H9 (cell line): ENCODE measurements around the gene TYRP1. TPM values are rescaled to one million over a fixed set of nuclear protein-coding genes. Genes with fewer than 3 reads are reported as not detected.

Experiments used
- DNase-seq: peaks from one replicate; pipeline ENCODE4 v3.0.0-alpha.2; 2017
- H2AFZ ChIP-seq: one replicate; pipeline ENCODE4 v1.6.1; 2013; ENCODE audit warnings: mild to moderate bottlenecking, low read length, control low read depth, moderate library complexity
- H2AK5ac ChIP-seq: 2 replicates; pipeline ENCODE4 v1.6.1; 2013; ENCODE audit warnings: low read length, control low read depth, mixed read lengths; ENCODE audit not compliant: insufficient read length
- H2BK120ac ChIP-seq: one replicate; pipeline ENCODE4 v1.6.1; 2013; ENCODE audit warnings: low read depth, mild to moderate bottlenecking, low read length, control low read depth, inconsistent platforms; ENCODE audit not compliant: poor library complexity, severe bottlenecking
- H2BK12ac ChIP-seq: 2 replicates; pipeline ENCODE4 v1.6.1; 2013; ENCODE audit warnings: low read length, control low read depth, mixed read lengths, low read depth; ENCODE audit not compliant: insufficient read length
- H2BK15ac ChIP-seq: 2 replicates; pipeline ENCODE4 v1.6.1; 2013; ENCODE audit warnings: low read depth, low read length, control low read depth
- H2BK20ac ChIP-seq: one replicate; pipeline ENCODE4 v1.6.1; 2013; ENCODE audit warnings: low read depth, mild to moderate bottlenecking, low read length, control low read depth, inconsistent platforms; ENCODE audit not compliant: poor library complexity, severe bottlenecking
- H2BK5ac ChIP-seq: 2 replicates; pipeline ENCODE4 v1.6.1; 2013; ENCODE audit warnings: low read length, control low read depth, mixed read lengths; ENCODE audit not compliant: insufficient read length
- H3K14ac ChIP-seq: 2 replicates; pipeline ENCODE4 v1.6.1; 2013; ENCODE audit warnings: low read length, control low read depth; ENCODE audit not compliant: insufficient read depth
- H3K18ac ChIP-seq: 2 replicates; pipeline ENCODE4 v1.6.1; 2013; ENCODE audit warnings: low read depth, mild to moderate bottlenecking, mixed read lengths, low read length, control low read depth; ENCODE audit not compliant: insufficient read length
- H3K23ac ChIP-seq: 2 replicates; pipeline ENCODE4 v1.6.1; 2013; ENCODE audit warnings: low read length, control low read depth, mixed read lengths, low read depth; ENCODE audit not compliant: insufficient read length
- H3K23me2 ChIP-seq: 2 replicates; pipeline ENCODE4 v1.6.1; 2013; ENCODE audit warnings: low read depth, mild to moderate bottlenecking, mixed read lengths, low read length, control low read depth; ENCODE audit not compliant: insufficient read length, poor library complexity, severe bottlenecking
- H3K27ac ChIP-seq: 2 replicates; pipeline ENCODE4 v1.5.1; 2013; ENCODE audit warnings: low read length, control low read depth, mixed read lengths, low read depth; ENCODE audit not compliant: insufficient read length
- H3K27me3 ChIP-seq: 2 replicates; pipeline ENCODE4 v1.6.1; 2013; ENCODE audit warnings: low read length, control low read depth, inconsistent platforms; ENCODE audit not compliant: insufficient read depth
- H3K4ac ChIP-seq: 2 replicates; pipeline ENCODE4 v1.6.1; 2013; ENCODE audit warnings: low read depth, mild to moderate bottlenecking, control low read depth, inconsistent platforms, low read length, moderate library complexity
- H3K4me1 ChIP-seq: 2 replicates; pipeline ENCODE4 v1.6.1; 2013; ENCODE audit warnings: low read length, control low read depth, inconsistent platforms; ENCODE audit not compliant: insufficient read depth
- H3K4me2 ChIP-seq: 2 replicates; pipeline ENCODE4 v1.6.1; 2013; ENCODE audit warnings: low read length, control low read depth, mixed read lengths; ENCODE audit not compliant: insufficient read length, insufficient read depth
- H3K56ac ChIP-seq: 2 replicates; pipeline ENCODE4 v1.6.1; 2013; ENCODE audit warnings: low read depth, mild to moderate bottlenecking, mixed read lengths, low read length, control low read depth; ENCODE audit not compliant: insufficient read length
- H3K79me1 ChIP-seq: 2 replicates; pipeline ENCODE4 v1.6.1; 2013; ENCODE audit warnings: low read depth, mild to moderate bottlenecking, moderate library complexity, low read length, control low read depth, inconsistent platforms; ENCODE audit not compliant: insufficient read depth, poor library complexity, severe bottlenecking
- H3K79me2 ChIP-seq: 2 replicates; pipeline ENCODE4 v1.6.1; 2013; ENCODE audit warnings: low read length, control low read depth, inconsistent platforms; ENCODE audit not compliant: insufficient read depth
- H3K9ac ChIP-seq: 2 replicates; pipeline ENCODE4 v1.6.1; 2013; ENCODE audit warnings: low read length, control low read depth, mixed read lengths; ENCODE audit not compliant: insufficient read length; ENCODE audit errors: extremely low read depth
- H3K9me3 ChIP-seq: one replicate; pipeline ENCODE4 v1.6.1; 2013; ENCODE audit warnings: low read depth, low read length, inconsistent platforms; ENCODE audit not compliant: control insufficient read depth
- H3T11ph ChIP-seq: one replicate; pipeline ENCODE4 v1.6.1; 2013; ENCODE audit warnings: mild to moderate bottlenecking, low read length, control low read depth, inconsistent platforms
- H4K20me1 ChIP-seq: one replicate; pipeline ENCODE4 v1.6.1; 2013; ENCODE audit not compliant: control insufficient read depth, insufficient read length, insufficient read depth
- H4K5ac ChIP-seq: 2 replicates; pipeline ENCODE4 v1.6.1; 2013; ENCODE audit warnings: low read depth, mild to moderate bottlenecking, mixed read lengths, low read length, control low read depth; ENCODE audit not compliant: insufficient read length
- H4K8ac ChIP-seq: replicated peaks from 2 replicates; pipeline ENCODE4 v1.6.1; 2013; ENCODE audit warnings: low read length, control low read depth, mixed read lengths, low read depth; ENCODE audit not compliant: insufficient read length
- H4K91ac ChIP-seq: 2 replicates; pipeline ENCODE4 v1.6.1; 2013; ENCODE audit warnings: low read depth, mild to moderate bottlenecking, moderate library complexity, mixed read lengths, low read length, control low read depth; ENCODE audit not compliant: insufficient read length
- H3K27ac Mint-ChIP-seq, 3 experiments: 2 replicates in 2 of 3; 3 replicates in 1 of 3; pipeline ENCODE4 v1.8.0; 2020 to 2021; ENCODE audit warnings: mixed read lengths in 3 of 3, mild to moderate bottlenecking in 1 of 3, moderate library complexity in 1 of 3
- H3K27me3 Mint-ChIP-seq: 2 replicates; pipeline ENCODE4 v1.8.0; 2021; ENCODE audit warnings: low read depth, mild to moderate bottlenecking, moderate library complexity, mixed read lengths
- H3K36me3 Mint-ChIP-seq, 3 experiments: 2 replicates in 2 of 3; 3 replicates in 1 of 3; pipeline ENCODE4 v1.8.0; 2020 to 2021; ENCODE audit warnings: low read depth in 3 of 3, mixed read lengths in 3 of 3; ENCODE audit not compliant: insufficient read depth in 1 of 3
- H3K4me1 Mint-ChIP-seq, 2 experiments: 2 replicates each; pipeline ENCODE4 v1.8.0; 2020; ENCODE audit warnings: mixed read lengths in 2 of 2
- H3K4me3 Mint-ChIP-seq, 2 experiments: 2 replicates in 1 of 2; 3 replicates in 1 of 2; pipeline ENCODE4 v1.8.0; 2020 to 2021; ENCODE audit warnings: mild to moderate bottlenecking in 2 of 2, mixed read lengths in 2 of 2, moderate library complexity in 1 of 2
- H3K9me3 Mint-ChIP-seq, 2 experiments: 2 replicates in 1 of 2; 3 replicates in 1 of 2; pipeline ENCODE4 v1.8.0; 2020; ENCODE audit warnings: mild to moderate bottlenecking in 2 of 2, mixed read lengths in 2 of 2, moderate library complexity in 1 of 2
- CTCF ChIP-seq: fragments of 200-600 bp; sonication (generic); conservative IDR thresholded peaks from 3 replicates; pipeline ENCODE4 v1.8.0; 2021; ENCODE audit warnings: antibody characterized with exemption, mild to moderate bottlenecking
- WGBS: extraction: QIAGEN DNeasy Blood & Tissue Kit; methylation state at CpG from one replicate; pipeline ENCODE4 v1.1.7; 2013; ENCODE audit warnings: missing lambda C conversion rate, low lambda C conversion rate, mixed read lengths; ENCODE audit not compliant: insufficient read length; ENCODE audit errors: extremely low coverage; 5-methylcytosine and 5-hydroxymethylcytosine counted together
- total RNA-seq: library from RNA; stranded (reverse); gene quantifications from 2 replicates; pipeline ENCODE4 v1.2.1, GENCODE V29; 2021

Gene TYRP1
- total RNA-seq, 1 experiment from 2014 or later = not detected

GRCh38 chr9:12698266-12698665 lies 5.1 kb downstream of the TYRP1 start:
- no peak for TF ChIP-seq CTCF
- H3K36me3 Mint-ChIP-seq = no peaks in the 10 kb centered on the region

More at GRCh38 chr9:12698266-12698665, 5.1 kb downstream of the TYRP1 start:
- Histone ChIP-seq H2BK120ac (no peak overlapping the region), H3K23me2 (no peaks in the 10 kb centered on the region), H2AFZ (no peak overlapping the region), H3K56ac (no peak overlapping the region), H3K9me3 (no peaks in the 10 kb centered on the region), H3K79me2 (no peaks in the 10 kb centered on the region), H2BK5ac (no peak overlapping the region), H3T11ph (no peak overlapping the region), H3K79me1 (no peaks in the 10 kb centered on the region), H4K8ac (no peak overlapping the region), H2BK15ac (no peak overlapping the region), H2AK5ac (no peak overlapping the region), H4K20me1 (no peaks in the 10 kb centered on the region), H3K23ac (no peak overlapping the region), H2BK20ac (no peak overlapping the region), H3K27ac (no peak overlapping the region), H2BK12ac (no peak overlapping the region), H4K5ac (no peak overlapping the region), H3K18ac (no peak overlapping the region), H3K27me3 (no peaks in the 10 kb centered on the region), H3K14ac (no peak overlapping the region), H3K4me2 (no peak overlapping the region), H3K4ac (no peak overlapping the region), H3K4me1 (no peaks in the 10 kb centered on the region), H4K91ac (no peak overlapping the region), H3K9ac (no peak overlapping the region)
- WGBS = no CpG with 5 or more reads among the region's 4 CpGs
- 0 out of 4 replicates have a peak, but pooled peaks cover 0 to 3% of the 10 kb centered on the region in 2 experiments for H3K4me1 Mint-ChIP-seq
- H3K9me3 Mint-ChIP-seq = no peaks in the 10 kb centered on the region
- H3K4me3 Mint-ChIP-seq = no peak overlapping the region
- no peak for DNase-seq
- no peak overlapping the region for H3K27ac Mint-ChIP-seq
- H3K27me3 Mint-ChIP-seq = no peaks in the 10 kb centered on the region
